HG02973 (cell line): ENCODE data around the gene CXCR6.

Experiments
- ATAC-seq: cut with Tn5 transposase; IDR thresholded peaks from one replicate; pipeline ENCODE4 v1.9.1; 2021; ENCODE audit warnings: moderate library complexity; ENCODE audit not compliant: unreplicated experiment

CXCR6 gene

GRCh38 chr3:45943207-45943846, at the start of gene CXCR6:
Gene CXCR6 (plus strand): TSS chr3:45943464. CDS start chr3:45946482, 3,018 bp downstream.
- ATAC-seq = no peak

- ATAC-seq = no peak
Measured at GRCh38 chr3:45894015-45894414, 49.2 kb upstream of the CXCR6 start.

GRCh38 chr3:45895686-45896468, 47.4 kb upstream of the CXCR6 start:
- ATAC-seq = no peak

- ATAC-seq = no peak
Measured at GRCh38 chr3:45896956-45897355, 46.3 kb upstream of the CXCR6 start.

GRCh38 chr3:45904931-45905330, 38.3 kb upstream of the CXCR6 start:
- peak; percentile 53 for ATAC-seq

- ATAC-seq = no peak
Measured at GRCh38 chr3:45905755-45906154, 37.5 kb upstream of the CXCR6 start.

GRCh38 chr3:45906681-45907407, 36.4 kb upstream of the CXCR6 start:
- no peak for ATAC-seq

- no peak for ATAC-seq
Measured at GRCh38 chr3:45907769-45908705, 35.2 kb upstream of the CXCR6 start.

- ATAC-seq = no peak
Measured at GRCh38 chr3:45908761-45909160, 34.5 kb upstream of the CXCR6 start.

GRCh38 chr3:45909542-45909941, 33.7 kb upstream of the CXCR6 start:
- ATAC-seq = no peak

GRCh38 chr3:45910892-45911291, 32.4 kb upstream of the CXCR6 start:
- ATAC-seq = no peak

- ATAC-seq = no peak
Measured at GRCh38 chr3:45911511-45912226, 31.6 kb upstream of the CXCR6 start.

- ATAC-seq = no peak
Measured at GRCh38 chr3:45912435-45912834, 30.8 kb upstream of the CXCR6 start.

- ATAC-seq = no peak
Measured at GRCh38 chr3:45914362-45915058, 28.8 kb upstream of the CXCR6 start.

- ATAC-seq = no peak
Measured at GRCh38 chr3:45915059-45915439, 28.2 kb upstream of the CXCR6 start.

GRCh38 chr3:45915518-45916231, 27.6 kb upstream of the CXCR6 start:
- ATAC-seq = peak; percentile 92

- ATAC-seq = no peak
Measured at GRCh38 chr3:45917146-45917898, 25.9 kb upstream of the CXCR6 start.
